Measurements from ENCODE around the gene HOXA9. TPM values are rescaled to one million over a fixed set of nuclear protein-coding genes. Genes with fewer than 3 reads are reported as not detected.

The HOXA9 gene
- polyA plus RNA-seq, 2 of the 4 experiments (the other 2 are of a cell fraction) = 1.4 TPM

Small RNA genes within 50 kb of the gene (small RNA-seq; reads per million reads assigned to genes)
- gene AC004080.5 = 0 reads per million in 6 experiments
- 0 reads per million in 6 experiments for gene RF02140
- 0 reads per million in 6 experiments for gene RF02141

Other genes with a start within 250 kb of the HOXA9 start
- gene HOXA1, start 69.5 kb downstream of the HOXA9 start, polyA plus RNA-seq (2011; rRNA removed) = 4.8 and 5.0 TPM in 2 replicates
- 2.6 to 3.0 TPM (median 2.8 TPM) in 3 replicates for gene HOXA1, start 69.5 kb downstream of the HOXA9 start, polyA plus RNA-seq (2017; fragmentation: RNase III; extraction: RNeasy Plus Mini Kit Qiagen cat#74134 plus additional on column Dnase treatment)
- 2.1 and 2.4 TPM in 2 replicates for gene HOXA2, start 62.9 kb downstream of the HOXA9 start, polyA plus RNA-seq (2011; rRNA removed)
- gene HOXA2, start 62.9 kb downstream of the HOXA9 start, polyA plus RNA-seq (2017; fragmentation: RNase III; extraction: RNeasy Plus Mini Kit Qiagen cat#74134 plus additional on column Dnase treatment) = 1.3 to 1.5 TPM (median 1.4 TPM) in 3 replicates
- 2.6 and 2.8 TPM in 2 replicates for gene HOXA4, start 34.8 kb downstream of the HOXA9 start, polyA plus RNA-seq (2011; rRNA removed)
- gene HOXA4, start 34.8 kb downstream of the HOXA9 start, polyA plus RNA-seq (2017; fragmentation: RNase III; extraction: RNeasy Plus Mini Kit Qiagen cat#74134 plus additional on column Dnase treatment) = 2.1 to 3.0 TPM (median 2.3 TPM) in 3 replicates
- 6.3 and 6.5 TPM in 2 replicates for gene HOXA5, start 21.9 kb downstream of the HOXA9 start, polyA plus RNA-seq (2011; rRNA removed)
- gene HOXA5, start 21.9 kb downstream of the HOXA9 start, polyA plus RNA-seq (2017; fragmentation: RNase III; extraction: RNeasy Plus Mini Kit Qiagen cat#74134 plus additional on column Dnase treatment) = 2.9 to 4.9 TPM (median 4.0 TPM) in 3 replicates
- 0.78 and 0.90 TPM in 2 replicates for gene HOXA6, start 17.8 kb downstream of the HOXA9 start, polyA plus RNA-seq (2011; rRNA removed)
- 1.6 to 2.2 TPM (median 2.1 TPM) in 3 replicates for gene HOXA6, start 17.8 kb downstream of the HOXA9 start, polyA plus RNA-seq (2017; fragmentation: RNase III; extraction: RNeasy Plus Mini Kit Qiagen cat#74134 plus additional on column Dnase treatment)
- gene HOXA3, start 13.0 kb downstream of the HOXA9 start, polyA plus RNA-seq (2011; rRNA removed) = 3.3 TPM in 2 replicates
- 5.8 to 11.4 TPM (median 8.7 TPM) in 3 replicates for gene HOXA3, start 13.0 kb downstream of the HOXA9 start, polyA plus RNA-seq (2017; fragmentation: RNase III; extraction: RNeasy Plus Mini Kit Qiagen cat#74134 plus additional on column Dnase treatment)
- gene HOXA7, start 8.9 kb downstream of the HOXA9 start, polyA plus RNA-seq (2011; rRNA removed) = 3.3 and 4.1 TPM in 2 replicates
- gene HOXA7, start 8.9 kb downstream of the HOXA9 start, polyA plus RNA-seq (2017; fragmentation: RNase III; extraction: RNeasy Plus Mini Kit Qiagen cat#74134 plus additional on column Dnase treatment) = 3.7 to 4.8 TPM (median 4.5 TPM) in 3 replicates
- gene HOXA10, start 8.8 kb upstream of the HOXA9 start, polyA plus RNA-seq (2011; rRNA removed) = 5.7 and 7.7 TPM in 2 replicates
- gene HOXA10, start 8.8 kb upstream of the HOXA9 start, polyA plus RNA-seq (2017; fragmentation: RNase III; extraction: RNeasy Plus Mini Kit Qiagen cat#74134 plus additional on column Dnase treatment) = 5.0 to 5.7 TPM (median 5.2 TPM) in 3 replicates
- gene HOXA11, start 19.7 kb upstream of the HOXA9 start, polyA plus RNA-seq (2011; rRNA removed) = 0.68 and 0.69 TPM in 2 replicates
- gene HOXA11, start 19.7 kb upstream of the HOXA9 start, polyA plus RNA-seq (2017; fragmentation: RNase III; extraction: RNeasy Plus Mini Kit Qiagen cat#74134 plus additional on column Dnase treatment) = 0.59 to 0.84 TPM (median 0.61 TPM) in 3 replicates
- 2.2 TPM in 2 replicates for gene HOXA13, start 34.6 kb upstream of the HOXA9 start, polyA plus RNA-seq (2011; rRNA removed)
- gene HOXA13, start 34.6 kb upstream of the HOXA9 start, polyA plus RNA-seq (2017; fragmentation: RNase III; extraction: RNeasy Plus Mini Kit Qiagen cat#74134 plus additional on column Dnase treatment) = 2.3 to 2.7 TPM (median 2.4 TPM) in 3 replicates
- gene EVX1, start 77.3 kb upstream of the HOXA9 start, polyA plus RNA-seq (2011; rRNA removed) = 0.05 and 0.07 TPM in 2 replicates
- gene EVX1, start 77.3 kb upstream of the HOXA9 start, polyA plus RNA-seq (2017; fragmentation: RNase III; extraction: RNeasy Plus Mini Kit Qiagen cat#74134 plus additional on column Dnase treatment) = 0.08 to 0.09 TPM in 2 of 3 replicates, not detected in the other

Data from A549 (cell line).